K562 (cell line): ENCODE data around the gene OMP. TPM values are rescaled to one million over a fixed set of nuclear protein-coding genes. Genes with fewer than 3 reads are reported as not detected.

Experiments
- ATAC-seq: fragments of 200-7000 bp; cut with Tn5 transposase; 3 replicates; pipeline ENCODE4 v1.9.1; 2020; ENCODE audit warnings: moderate library complexity
- BruUV-seq: library from RNA; stranded (reverse); fragments of 400-500 nt; replicated peaks from 2 replicates; lab custom pipeline; 2021; lab: Mats Ljungman, UMichigan
- CTCF ChIA-PET: fragments of 300-600 bp; formaldehyde crosslinking; extraction: SDS; loops from one replicate; lab custom pipeline; 2021; ENCODE audit warnings: low intra/inter-chr PET ratio; lab: Yijun Ruan, JAX
- POLR2A ChIA-PET: fragments of 300-600, 350-650 bp; sonication (Branson Sonifier 250); formaldehyde crosslinking; extraction: SDS; loops from one replicate; lab custom pipeline; 2021; ENCODE audit warnings: antibody characterized with exemption, inconsistent platforms; lab: Yijun Ruan, JAX
- DNase-seq, 4 experiments: peaks; one replicate each; pipeline versions ENCODE4 v3.0.0 to v3.0.0-alpha.2; 2011 to 2018; ENCODE audit warnings: low spot score in 3 of 4, mixed read lengths in 3 of 4; ENCODE audit errors: extremely low read depth in 1 of 4
- FAIRE-seq: peaks from 2 replicates; lab custom pipeline; 2011; peaks lifted over from hg19 to GRCh38; lab: Jason Lieb, UNC
- H2AFZ ChIP-seq: 2 replicates; pipeline ENCODE4 v1.6.0; 2011; ENCODE audit warnings: low read depth, low read length, control low read depth, inconsistent platforms
- H3K27ac ChIP-seq: fragments of 200-600 bp; 3 replicates; pipeline ENCODE4 v1.8.0; 2011; ENCODE audit warnings: low read depth, mild to moderate bottlenecking, control low read depth, inconsistent platforms, low read length, moderate library complexity, mixed read lengths; ENCODE audit errors: extremely low read depth
- H3K27me3 ChIP-seq, 2 experiments: fragments of 300-600 bp in 1 of 2; 2 replicates in 1 of 2; 3 replicates in 1 of 2; pipeline versions ENCODE4 v1.6.0 to v1.8.0; 2011; ENCODE audit warnings: inconsistent platforms in 2 of 2, low read length in 2 of 2, mild to moderate bottlenecking in 1 of 2, mixed read lengths in 1 of 2, moderate library complexity in 1 of 2; ENCODE audit not compliant: control insufficient read depth in 2 of 2, insufficient read depth in 2 of 2
- H3K36me3 ChIP-seq: fragments of 300-600 bp; 3 replicates; pipeline ENCODE4 v1.8.0; 2011; ENCODE audit warnings: mild to moderate bottlenecking, low read length, inconsistent platforms; ENCODE audit not compliant: control insufficient read depth, insufficient read depth
- H3K4me1 ChIP-seq, 2 experiments: fragments of 200-600 bp in 1 of 2; replicated peaks in 1 of 2; 2 replicates in 1 of 2; 3 replicates in 1 of 2; pipeline versions ENCODE4 v1.5.1 to v1.8.0; 2011; ENCODE audit warnings: inconsistent platforms in 2 of 2, low read length in 2 of 2, mild to moderate bottlenecking in 1 of 2, mixed read lengths in 1 of 2, moderate library complexity in 1 of 2; ENCODE audit not compliant: control insufficient read depth in 2 of 2, insufficient read depth in 2 of 2
- H3K4me2 ChIP-seq: 2 replicates; pipeline ENCODE4 v1.6.1; 2011; ENCODE audit warnings: low read length, control low read depth, inconsistent platforms, mixed read lengths; ENCODE audit not compliant: insufficient read depth
- H3K4me3 ChIP-seq: fragments of 200-600 bp; sonication (generic), shearing (Covaris generic); 2 replicates; pipeline ENCODE4 v1.5.1; 2016; ENCODE audit warnings: control low read depth, inconsistent platforms
- H3K79me2 ChIP-seq: fragments of 200-600 bp; 3 replicates; pipeline ENCODE4 v1.8.0; 2011; ENCODE audit warnings: low read length, inconsistent platforms; ENCODE audit not compliant: control insufficient read depth, insufficient read depth
- H3K9ac ChIP-seq, 2 experiments: 2 replicates each; pipeline versions ENCODE4 v1.6.0 to v1.6.1; 2011; ENCODE audit warnings: low read depth in 2 of 2, low read length in 2 of 2, control low read depth in 1 of 2, inconsistent platforms in 1 of 2, mild to moderate bottlenecking in 1 of 2, mixed read lengths in 1 of 2; ENCODE audit not compliant: insufficient read depth in 1 of 2
- H3K9me1 ChIP-seq: one replicate; pipeline ENCODE4 v1.6.0; 2011; ENCODE audit warnings: inconsistent platforms, mild to moderate bottlenecking, low read length, moderate library complexity; ENCODE audit not compliant: control insufficient read depth, insufficient read depth
- H3K9me3 ChIP-seq: replicated peaks from 2 replicates; pipeline ENCODE4 v1.5.1; 2011; ENCODE audit warnings: low read depth, low read length, inconsistent platforms; ENCODE audit not compliant: control insufficient read depth, insufficient read depth
- H4K20me1 ChIP-seq: replicated peaks from 2 replicates; pipeline ENCODE4 v1.6.1; 2011; ENCODE audit warnings: low read length, inconsistent platforms, mixed read lengths; ENCODE audit not compliant: control insufficient read depth, insufficient read depth
- CHD1 ChIP-seq: fragments of 200-600 bp; sonication (generic); IDR thresholded peaks from one replicate; pipeline ENCODE4 v1.6.1; 2012; ENCODE audit warnings: mild to moderate bottlenecking, moderate library complexity, low read length, inconsistent platforms
- FOS ChIP-seq: IDR thresholded peaks from 3 replicates; pipeline ENCODE4 v1.6.1; 2011; ENCODE audit not compliant: insufficient read length; ENCODE audit errors: extremely low read depth
- FOXK1 ChIP-seq: sonication (generic); formaldehyde crosslinking; IDR thresholded peaks from 2 replicates; pipeline ENCODE4 v1.8.0; 2022; ENCODE audit warnings: missing genetic modification reagents, mild to moderate bottlenecking, borderline replicate concordance
- MEF2A ChIP-seq: IDR thresholded peaks from 2 replicates; pipeline ENCODE4 v1.6.1; 2011; ENCODE audit warnings: low read depth, mild to moderate bottlenecking, low read length, moderate library complexity; ENCODE audit not compliant: control insufficient read depth
- MTF1 ChIP-seq: fragments of 250-450 bp; sonication (Bioruptor Pico); IDR thresholded peaks from 2 replicates; pipeline ENCODE4 v1.9.0; 2021; ENCODE audit warnings: moderate library complexity, mild to moderate bottlenecking, inconsistent platforms, borderline replicate concordance
- NCOA4 ChIP-seq: fragments of 450-650 bp; IDR thresholded peaks from 2 replicates; pipeline ENCODE4 v1.6.1; 2018; ENCODE audit warnings: mild to moderate bottlenecking; ENCODE audit not compliant: partially characterized antibody
- NFYB ChIP-seq: IDR thresholded peaks from 2 replicates; pipeline ENCODE4 v1.6.1; 2011; ENCODE audit warnings: mild to moderate bottlenecking, moderate library complexity; ENCODE audit not compliant: insufficient read length; ENCODE audit errors: extremely low read depth
- NR2C2 ChIP-seq, 2 experiments: fragments of 200-800 bp in 1 of 2; sonication (Bioruptor generic) in 1 of 2; sonication (generic) in 1 of 2; formaldehyde crosslinking in 1 of 2; IDR thresholded peaks; 2 replicates each; pipeline versions ENCODE4 v1.6.1 to v1.8.0; 2016 to 2022; ENCODE audit warnings: mild to moderate bottlenecking in 1 of 2, missing compliant biosample characterization in 1 of 2, missing genetic modification characterization in 1 of 2, missing genetic modification reagents in 1 of 2
- PCBP2 ChIP-seq: fragments of 200-400 bp; formaldehyde crosslinking; IDR thresholded peaks from 2 replicates; pipeline ENCODE4 v1.6.1; 2018; ENCODE audit warnings: low read length, low read depth, mild to moderate bottlenecking, moderate library complexity; ENCODE audit not compliant: poor library complexity, severe bottlenecking
- POU5F1 ChIP-seq: fragments of 150-350 bp; IDR thresholded peaks from 2 replicates; pipeline ENCODE4 v1.6.1; 2014; ENCODE audit warnings: borderline replicate concordance, low read length, low read depth, mild to moderate bottlenecking; ENCODE audit not compliant: partially characterized antibody
- PTBP1 ChIP-seq: fragments of 200-400 bp; formaldehyde crosslinking; IDR thresholded peaks from 2 replicates; pipeline ENCODE4 v1.6.1; 2017; ENCODE audit warnings: low read depth, low read length
- PYGO2 ChIP-seq: fragments of 450-650 bp; IDR thresholded peaks from 2 replicates; pipeline ENCODE4 v1.6.1; 2016; ENCODE audit warnings: mild to moderate bottlenecking, missing genetic modification characterization, moderate library complexity, missing compliant biosample characterization
- STAT5A ChIP-seq: IDR thresholded peaks from 2 replicates; pipeline ENCODE4 v1.6.1; 2012; ENCODE audit warnings: low read length, inconsistent platforms, borderline replicate concordance
- TSC22D4 ChIP-seq: fragments of 450-650 bp; IDR thresholded peaks from 2 replicates; pipeline ENCODE4 v1.6.1; 2016; ENCODE audit warnings: missing genetic modification characterization, missing biosample characterization, control low read depth
- ZC3H4 ChIP-seq: sonication (generic); formaldehyde crosslinking; IDR thresholded peaks from 2 replicates; pipeline ENCODE4 v1.9.0; 2021; ENCODE audit warnings: missing genetic modification reagents, borderline replicate concordance
- ZFP91 ChIP-seq: sonication (generic); formaldehyde crosslinking; IDR thresholded peaks from 2 replicates; pipeline ENCODE4 v1.8.0; 2022; ENCODE audit warnings: mild to moderate bottlenecking, missing genetic modification reagents
- ZNF121 ChIP-seq: sonication (generic); formaldehyde crosslinking; conservative IDR thresholded peaks from 2 replicates; pipeline ENCODE4 v1.8.0; 2022; ENCODE audit warnings: missing genetic modification reagents
- ZNF224 ChIP-seq: sonication (generic); formaldehyde crosslinking; IDR thresholded peaks from 2 replicates; pipeline ENCODE4 v1.8.0; 2022; ENCODE audit warnings: mild to moderate bottlenecking, missing genetic modification reagents
- ZNF445 ChIP-seq: fragments of 250-450 bp; sonication (Bioruptor Pico); IDR thresholded peaks from 2 replicates; pipeline ENCODE4 v1.4.0; 2020; ENCODE audit warnings: low read depth, mild to moderate bottlenecking, moderate library complexity
- ZSCAN29 ChIP-seq: fragments of 450-650 bp; IDR thresholded peaks from 2 replicates; pipeline ENCODE4 v1.6.1; 2017
- WGBS: fragments of 100-300 bp; shearing (Covaris generic); methylation state at CpG from one replicate; pipeline ENCODE4 v1.1.6; 2016; ENCODE audit warnings: low coverage, mixed read lengths; ENCODE audit not compliant: insufficient coverage; ENCODE audit errors: missing lambda C conversion rate; 5-methylcytosine and 5-hydroxymethylcytosine counted together
- in situ Hi-C: fragments of 300-500 bp; cut with MboI; formaldehyde crosslinking; loops from 4 replicates; pipeline ENCODE4 v1.15.0; 2018; ENCODE audit warnings: inconsistent platforms, mixed read lengths
- intact Hi-C: fragments of 100-400 bp; cut with micrococcal nuclease; formaldehyde crosslinking; loops from 2 replicates; pipeline ENCODE4 v1.14.2; 2022
- polyA plus RNA-seq, 8 experiments: library from polyadenylated mRNA; depleted of rRNA in 4 of 8; stranded (reverse) in 5 of 8; unstranded in 3 of 8; fragments of >200 nt; fragmentation: Nextera tagmentation in 2 of 8; fragmentation: Illumina TruSeq in 1 of 8; extraction: Ambion mirVana in 2 of 8; extraction: Trizol in 1 of 8; gene quantifications; 2 replicates each; pipeline versions ENCODE4 v1.2.1 to v1.2.3, GENCODE V29; 2011 to 2014; ENCODE audit warnings: inconsistent platforms in 1 of 8, missing spikeins in 1 of 8
- total RNA-seq, 7 experiments: library from RNA; depleted of rRNA in 6 of 7; stranded (reverse); fragments of >200 nt in 6 of 7; fragmentation: Illumina TruSeq in 2 of 7; extraction: Trizol in 2 of 7; gene quantifications; 2 replicates each; pipeline versions ENCODE4 v1.2.1 to v1.2.3, GENCODE V29; 2011 to 2021; ENCODE audit warnings: low replicate concordance in 1 of 7

Gene OMP
- total and polyA plus RNA-seq, 9 of the 15 experiments (the other 6 are each of a cell fraction or from before 2014, with no cell fraction given): not detected

GRCh38 chr11:77100166-77101042 lies 2.2 kb upstream of the OMP start:
- H3K4me2 ChIP-seq: no peak overlapping the region
- WGBS: 21% methylated on average over 11 of the region's 14 CpGs
- H3K36me3 ChIP-seq: no peaks in the 10 kb centered on the region
- CTCF ChIA-PET: interaction anchor here (2.5 kb wide), 1 partner anchor 53 kb away, joined by 19 read pairs; no protein-coding TSS in a partner anchor
- intact Hi-C loops: no loop called here
- POLR2A ChIA-PET: interaction anchor here (0.5 to 1.0 kb wide), 3 partner anchors 11 to 398 kb away, joined by 3 read pairs; no protein-coding TSS in a partner anchor
- no peaks in the 10 kb centered on the region for H3K79me2 ChIP-seq
- no peaks in the 10 kb centered on the region for H3K9me3 ChIP-seq
- no peak overlapping the region for H3K27ac ChIP-seq
- peaks cover 7% of the 10 kb centered on the region for H3K9me1 ChIP-seq
- BruUV-seq: no TSS peak
- ATAC-seq: no peak
- no peak overlapping the region for H3K9ac ChIP-seq
- H3K4me3 ChIP-seq: no peak overlapping the region
- TF ChIP-seq MTF1 (no peak), POU5F1 (no peak), CHD1 (no peak), PYGO2 (no peak), MEF2A (no peak), TSC22D4 (no peak), FOS (no peak), NR2C2 (CRISPR knock-in tag; IDR thresholded peaks at IDR 0.05) (no peak), NR2C2 (tag; IDR thresholded peaks at IDR 0.05) (no peak), ZNF445 (CRISPR knock-in tag) (no peak), FOXK1 (CRISPR knock-in tag) (no peak), ZSCAN29 (no peak), STAT5A (no peak), ZC3H4 (CRISPR knock-in tag) (no peak), ZNF121 (no peak), ZNF224 (CRISPR knock-in tag) (no peak), NFYB (no peak), NCOA4 (no peak), PCBP2 (no peak), PTBP1 (no peak), ZFP91 (CRISPR knock-in tag) (no peak)
- DNase-seq: no peak
- in situ Hi-C loops: loop anchor here (5.0 to 10.0 kb wide), 2 partner anchors 183 to 376 kb away; no protein-coding TSS in a partner anchor
- peaks cover 5 to 51% of the 10 kb centered on the region in 2 experiments; a peak in 4 of 5 replicates for H3K27me3 ChIP-seq
- H3K4me1 ChIP-seq: peaks cover 0 to 19% of the 10 kb centered on the region in 2 experiments; a peak in 2 of 5 replicates
- no peak for FAIRE-seq
- no peak overlapping the region for H2AFZ ChIP-seq
- H4K20me1 ChIP-seq: peaks cover 18% of the 10 kb centered on the region; the same call in 1 of the 2 replicates
